NCI-H524 (cell line): ENCODE data around the gene WDR62.

Experiments used
- DNase-seq, 2 experiments: peaks; one replicate each; lab custom pipeline; 2025; lab: John Stamatoyannopoulos, UW

The WDR62 gene

DNA sequence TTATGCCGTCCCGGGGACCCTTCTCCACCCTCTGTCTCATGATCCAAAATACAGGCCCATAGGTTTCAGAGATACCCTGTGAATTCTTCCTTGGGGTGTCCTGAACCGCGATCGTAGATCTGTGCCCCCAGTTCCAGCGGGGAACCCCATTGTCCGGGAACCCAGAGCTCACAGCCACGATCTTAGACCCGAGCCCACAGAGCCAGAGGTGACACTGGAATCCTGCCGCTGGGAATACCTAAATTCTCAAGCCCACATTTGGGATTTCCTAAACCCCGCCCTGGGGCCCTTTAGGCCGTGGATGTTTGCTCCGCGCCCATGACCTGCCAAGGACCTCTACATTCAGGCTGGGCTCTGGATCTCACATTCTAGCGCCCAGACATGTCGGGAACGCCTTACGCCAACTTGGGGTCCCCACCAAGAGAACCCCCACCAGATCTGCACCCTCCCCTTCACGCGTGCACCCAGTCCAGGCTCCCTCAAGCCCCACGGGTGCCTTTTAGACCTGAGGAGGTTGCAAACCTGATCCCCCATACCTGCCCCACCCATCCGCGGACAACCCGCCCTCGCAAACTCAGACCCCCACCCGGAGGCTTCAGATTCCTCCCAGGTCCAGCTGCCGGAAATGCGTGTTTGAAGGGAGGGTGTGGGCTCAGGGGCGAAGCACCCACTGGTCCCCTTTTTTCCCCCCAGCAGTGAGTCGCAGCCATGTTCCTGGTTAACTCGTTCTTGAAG is 85.8 kb downstream of the WDR62 start:
- peak; percentile 65 to 67 for DNase-seq

DNA sequence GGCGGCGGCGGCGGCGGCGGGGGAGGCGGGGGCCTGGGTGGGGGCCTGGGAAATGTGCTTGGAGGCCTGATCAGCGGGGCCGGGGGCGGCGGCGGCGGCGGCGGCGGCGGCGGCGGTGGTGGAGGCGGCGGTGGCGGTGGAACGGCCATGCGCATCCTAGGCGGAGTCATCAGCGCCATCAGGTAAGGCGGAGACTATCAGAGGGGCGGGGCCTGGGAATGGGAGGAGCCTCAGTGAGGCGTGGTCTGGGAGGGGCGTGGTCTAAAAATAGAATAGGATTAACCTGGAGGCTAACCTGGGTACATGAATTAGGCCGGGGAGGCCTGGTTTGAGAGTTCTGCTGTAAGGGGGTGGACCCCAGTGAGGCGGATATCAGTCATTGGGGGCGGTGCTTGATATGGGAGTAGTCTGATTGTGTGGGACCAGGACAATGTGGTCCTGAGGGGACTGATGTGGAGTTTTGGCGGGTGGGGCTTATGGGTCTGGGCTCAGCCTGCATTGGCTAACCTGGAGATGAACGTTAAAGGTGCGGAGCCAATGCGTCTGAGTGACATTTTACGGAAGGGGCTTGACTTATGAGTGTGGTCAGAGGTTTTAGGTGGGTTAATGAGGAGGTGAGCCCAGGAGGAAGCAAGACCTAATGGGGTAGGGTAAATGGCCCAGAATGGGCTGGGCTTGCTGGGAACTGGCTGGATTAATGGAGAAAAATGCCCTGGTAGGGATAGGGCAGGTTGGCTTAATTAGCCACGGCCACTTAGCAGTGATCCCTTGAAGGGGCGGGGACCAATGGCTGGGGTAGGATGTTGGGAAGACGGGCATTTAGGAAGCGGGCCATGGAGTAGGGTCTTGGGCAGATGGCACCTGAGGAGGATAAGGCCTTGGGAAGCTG is 86.6 kb downstream of the WDR62 start:
- peak; percentile 42 to 74 for DNase-seq

DNA sequence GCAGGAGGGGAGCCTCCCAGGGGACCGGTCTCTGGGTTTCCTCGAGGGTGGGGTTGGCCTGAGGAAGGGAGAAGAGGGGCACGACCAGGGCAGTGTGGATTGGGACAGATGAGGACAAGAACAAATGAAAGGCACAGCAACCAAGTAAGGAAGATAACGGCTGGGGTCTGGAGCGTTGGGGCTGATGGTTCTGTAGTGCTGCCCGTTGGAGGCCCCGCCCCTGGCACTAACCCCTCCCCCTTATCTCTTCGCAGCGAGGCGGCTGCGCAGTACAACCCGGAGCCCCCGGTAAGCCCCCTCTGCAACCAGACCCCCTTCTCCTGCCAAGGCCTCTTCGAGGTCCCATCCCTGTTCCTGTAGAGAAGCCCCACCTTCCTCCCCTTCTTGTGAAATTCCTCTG is 87.3 kb downstream of the WDR62 start:
- DNase-seq: no peak

DNA sequence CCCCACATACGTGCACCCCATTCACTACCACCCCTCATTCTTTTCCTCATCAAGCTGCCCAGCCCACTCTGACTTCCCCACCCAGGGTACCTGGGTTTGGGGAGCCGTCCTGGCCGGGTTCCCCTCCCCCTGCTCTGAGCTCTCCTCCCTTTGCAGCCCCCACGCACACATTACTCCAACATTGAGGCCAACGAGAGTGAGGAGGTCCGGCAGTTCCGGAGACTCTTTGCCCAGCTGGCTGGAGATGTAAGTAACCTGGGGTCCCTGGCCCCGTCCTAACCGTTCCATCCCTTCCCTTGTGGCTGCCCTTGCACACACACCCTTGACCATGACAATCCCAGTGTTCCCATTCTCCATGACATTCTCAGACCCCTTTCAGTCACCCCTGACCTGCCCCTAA is 87.8 kb downstream of the WDR62 start:
- DNase-seq: no peak

GRCh38 chr19:36144624-36145023 is 89.9 kb downstream of the WDR62 start:
- no peak for DNase-seq

- no peak for DNase-seq
Observed at GRCh38 chr19:36149673-36150406, 95.1 kb downstream of the WDR62 start.

DNA sequence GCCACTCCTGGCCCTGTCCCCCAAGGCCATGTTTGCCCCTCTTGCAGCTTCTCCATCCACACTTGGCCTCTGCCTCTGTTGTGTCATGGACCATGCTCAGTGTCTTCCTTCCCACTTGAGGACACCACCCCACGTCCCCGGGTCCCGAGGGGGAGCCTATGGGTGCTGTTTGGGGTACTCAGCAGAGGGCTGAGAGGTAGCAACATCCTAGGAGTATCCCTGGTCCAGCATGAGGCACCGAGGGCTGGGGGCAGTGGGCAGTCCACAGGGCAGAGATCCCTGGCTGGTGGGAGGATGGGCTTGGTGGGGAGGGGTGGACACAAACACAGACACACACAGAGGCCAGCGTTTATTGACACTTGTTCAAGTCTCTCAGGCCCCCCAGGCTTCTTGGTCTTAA is 95.9 kb downstream of the WDR62 start:
- no peak for DNase-seq

- DNase-seq: no peak
Observed at GRCh38 chr19:36151144-36152018, 96.7 kb downstream of the WDR62 start.

- no peak for DNase-seq
Observed at GRCh38 chr19:36152019-36152351, 97.3 kb downstream of the WDR62 start.

- DNase-seq: no peak
Observed at GRCh38 chr19:36152352-36153091, 97.8 kb downstream of the WDR62 start, which contains the start of gene COX7A1. TSS of gene COX7A1 (minus strand) at chr19:36152447. CDS start at chr19:36152407, 40 bp downstream.

GRCh38 chr19:36153126-36153525 is 98.4 kb downstream of the WDR62 start:
- no peak for DNase-seq
